PC-3 (cell line): ENCODE data around the gene RABL6. TPM values are rescaled to one million over a fixed set of nuclear protein-coding genes. Genes with fewer than 3 reads are reported as not detected.

Experiments used
- ATAC-seq: fragments of 200-7000 bp; cut with Tn5 transposase; 2 replicates; pipeline ENCODE4 v1.9.1; 2020; ENCODE audit warnings: mild to moderate bottlenecking, moderate library complexity
- BruUV-seq: library from RNA; stranded (reverse); fragments of 400-500 nt; replicated peaks from 2 replicates; lab custom pipeline; 2021; lab: Mats Ljungman, UMichigan
- CTCF ChIA-PET: fragments of 300-600 bp; sonication (Branson Sonifier 250); formaldehyde crosslinking; loops from one replicate; lab custom pipeline; 2022; ENCODE audit warnings: antibody characterized with exemption; lab: Charles Lee
- POLR2A ChIA-PET: fragments of 300-600 bp; sonication (Branson Sonifier 250); formaldehyde crosslinking; loops from one replicate; lab custom pipeline; 2022; ENCODE audit warnings: antibody characterized with exemption; ENCODE audit not compliant: unreplicated experiment; lab: Charles Lee
- DNase-seq: peaks from one replicate; pipeline ENCODE4 v3.0.0-alpha.2; 2015
- H2AFZ ChIP-seq: fragments of 300-600 bp; sonication (generic); 2 replicates; pipeline ENCODE4 v1.6.0; 2016; ENCODE audit warnings: antibody characterized with exemption, low read length
- H3F3A ChIP-seq: fragments of 300-600 bp; sonication (generic); one replicate; pipeline ENCODE4 v1.6.0; 2017; ENCODE audit warnings: antibody characterized with exemption, low read length, control low read depth, mild to moderate bottlenecking; ENCODE audit not compliant: unreplicated experiment
- H3K27ac ChIP-seq: fragments of 300-600 bp; sonication (generic); 2 replicates; pipeline ENCODE4 v1.5.1; 2016; ENCODE audit warnings: mild to moderate bottlenecking, low read length
- H3K27me3 ChIP-seq: fragments of 300-600 bp; sonication (generic); 2 replicates; pipeline ENCODE4 v1.6.1; 2016; ENCODE audit warnings: low read length, mixed read lengths
- H3K36me3 ChIP-seq: fragments of 300-600 bp; sonication (generic); 2 replicates; pipeline ENCODE4 v1.6.1; 2016; ENCODE audit warnings: low read depth, mixed run types, low read length, mixed read lengths
- H3K4me1 ChIP-seq: fragments of 300-600 bp; sonication (generic); 2 replicates; pipeline ENCODE4 v1.5.1; 2016; ENCODE audit warnings: low read length; ENCODE audit not compliant: insufficient read depth
- H3K4me2 ChIP-seq: fragments of 300-600 bp; sonication (generic); 2 replicates; pipeline ENCODE4 v1.6.0; 2016; ENCODE audit warnings: low read length
- H3K4me3 ChIP-seq: fragments of 300-600 bp; sonication (generic); 2 replicates; pipeline ENCODE4 v1.5.1; 2016; ENCODE audit warnings: mild to moderate bottlenecking, low read length, mixed read lengths
- H3K79me2 ChIP-seq: fragments of 300-600 bp; sonication (generic); 2 replicates; pipeline ENCODE4 v1.6.1; 2017; ENCODE audit warnings: low read length, mixed read lengths
- H3K9ac ChIP-seq: fragments of 300-600 bp; sonication (generic); 2 replicates; pipeline ENCODE4 v1.6.0; 2016; ENCODE audit warnings: mild to moderate bottlenecking, low read length
- H3K9me2 ChIP-seq: fragments of 300-600 bp; sonication (generic); replicated peaks from 2 replicates; pipeline ENCODE4 v1.6.1; 2016; ENCODE audit warnings: mixed run types, low read length, mixed read lengths
- H3K9me3 ChIP-seq: fragments of 300-600 bp; sonication (generic); 2 replicates; pipeline ENCODE4 v1.6.1; 2016; ENCODE audit warnings: low read length, mixed read lengths
- H4K20me1 ChIP-seq: fragments of 300-600 bp; sonication (generic); 2 replicates; pipeline ENCODE4 v1.6.1; 2016; ENCODE audit warnings: low read length, mixed read lengths
- EZH2 ChIP-seq: fragments of 300-600 bp; sonication (generic); IDR thresholded peaks from one replicate; pipeline ENCODE4 v1.6.1; 2017; ENCODE audit warnings: antibody characterized with exemption, mild to moderate bottlenecking, low read length; ENCODE audit not compliant: unreplicated experiment
- EZH2phosphoT487 ChIP-seq: fragments of 300-600 bp; sonication (generic); IDR thresholded peaks from 2 replicates; pipeline ENCODE4 v1.6.1; 2018; ENCODE audit warnings: mild to moderate bottlenecking, antibody characterized with exemption, low read length, borderline replicate concordance
- intact Hi-C: fragments of 100-400 bp; cut with micrococcal nuclease; formaldehyde crosslinking; loops from 2 replicates; pipeline ENCODE4 v1.9.0; 2023
- total RNA-seq: library from RNA; depleted of rRNA; stranded (reverse); fragments of >200 nt; gene quantifications from 2 replicates; pipeline ENCODE4 v1.2.3, GENCODE V29; 2014
- TF ChIP-seq, protein P1 (sequence below): fragments of 300-600 bp; sonication (generic); conservative IDR thresholded peaks from 2 replicates; pipeline ENCODE4 v1.5.1; 2017; ENCODE audit warnings: antibody characterized with exemption, low read depth, mild to moderate bottlenecking, low read length

RABL6 gene
- total RNA-seq, 1 experiment from 2014 or later: 84.3 TPM

DNA sequence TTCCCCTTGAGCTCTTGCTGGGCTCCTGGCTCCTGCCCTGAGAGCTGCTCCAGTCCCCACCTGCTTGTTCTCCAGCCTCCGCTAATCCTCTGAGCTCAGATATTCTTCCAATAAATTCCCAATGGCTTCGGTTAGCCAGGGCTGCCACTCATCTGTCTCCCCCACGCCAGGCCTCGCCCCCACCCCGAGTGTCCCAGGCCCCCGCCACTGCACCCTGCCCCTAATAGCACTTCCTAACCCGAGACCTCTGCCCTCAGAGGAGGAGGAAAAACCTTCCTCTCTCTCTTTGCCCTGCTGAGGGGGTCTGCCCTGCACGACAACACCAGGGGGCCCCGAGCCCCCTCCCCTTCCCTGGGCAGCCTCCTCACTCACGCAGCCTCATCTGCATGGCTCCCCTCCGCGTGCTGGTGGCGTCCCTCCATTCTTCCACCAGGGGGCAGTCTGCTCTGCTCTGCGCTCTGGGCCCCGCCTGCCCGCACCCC, 38.0 kb upstream of the RABL6 start:
- intact Hi-C loops: no loop called here
- Histone ChIP-seq H3K4me1 (peaks cover 3% of the 10 kb centered on the region; the same call in 1 of the 2 replicates), H2AFZ (no peak overlapping the region), H3K9me2 (no peaks in the 10 kb centered on the region), H3K9ac (no peak overlapping the region), H3K9me3 (no peaks in the 10 kb centered on the region), H3K27ac (no peak overlapping the region), H3K4me2 (no peak overlapping the region), H3K79me2 (no peaks in the 10 kb centered on the region), H3F3A (no peaks in the 10 kb centered on the region), H3K36me3 (no peaks in the 10 kb centered on the region), H3K4me3 (no peak overlapping the region), H4K20me1 (no peaks in the 10 kb centered on the region), H3K27me3 (no peaks in the 10 kb centered on the region; the same call in 1 of the 2 replicates)
- ATAC-seq: peak; percentile 51; the same call in 1 of the 2 replicates
- ChIA-PET CTCF (no interaction called here), POLR2A (no interaction called here)
- no TSS peak for BruUV-seq
- TF ChIP-seq, protein P1, sequence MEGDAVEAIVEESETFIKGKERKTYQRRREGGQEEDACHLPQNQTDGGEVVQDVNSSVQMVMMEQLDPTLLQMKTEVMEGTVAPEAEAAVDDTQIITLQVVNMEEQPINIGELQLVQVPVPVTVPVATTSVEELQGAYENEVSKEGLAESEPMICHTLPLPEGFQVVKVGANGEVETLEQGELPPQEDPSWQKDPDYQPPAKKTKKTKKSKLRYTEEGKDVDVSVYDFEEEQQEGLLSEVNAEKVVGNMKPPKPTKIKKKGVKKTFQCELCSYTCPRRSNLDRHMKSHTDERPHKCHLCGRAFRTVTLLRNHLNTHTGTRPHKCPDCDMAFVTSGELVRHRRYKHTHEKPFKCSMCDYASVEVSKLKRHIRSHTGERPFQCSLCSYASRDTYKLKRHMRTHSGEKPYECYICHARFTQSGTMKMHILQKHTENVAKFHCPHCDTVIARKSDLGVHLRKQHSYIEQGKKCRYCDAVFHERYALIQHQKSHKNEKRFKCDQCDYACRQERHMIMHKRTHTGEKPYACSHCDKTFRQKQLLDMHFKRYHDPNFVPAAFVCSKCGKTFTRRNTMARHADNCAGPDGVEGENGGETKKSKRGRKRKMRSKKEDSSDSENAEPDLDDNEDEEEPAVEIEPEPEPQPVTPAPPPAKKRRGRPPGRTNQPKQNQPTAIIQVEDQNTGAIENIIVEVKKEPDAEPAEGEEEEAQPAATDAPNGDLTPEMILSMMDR: peak; percentile 39
- no peak for TF ChIP-seq EZH2
- DNase-seq: peak; percentile 44

DNA sequence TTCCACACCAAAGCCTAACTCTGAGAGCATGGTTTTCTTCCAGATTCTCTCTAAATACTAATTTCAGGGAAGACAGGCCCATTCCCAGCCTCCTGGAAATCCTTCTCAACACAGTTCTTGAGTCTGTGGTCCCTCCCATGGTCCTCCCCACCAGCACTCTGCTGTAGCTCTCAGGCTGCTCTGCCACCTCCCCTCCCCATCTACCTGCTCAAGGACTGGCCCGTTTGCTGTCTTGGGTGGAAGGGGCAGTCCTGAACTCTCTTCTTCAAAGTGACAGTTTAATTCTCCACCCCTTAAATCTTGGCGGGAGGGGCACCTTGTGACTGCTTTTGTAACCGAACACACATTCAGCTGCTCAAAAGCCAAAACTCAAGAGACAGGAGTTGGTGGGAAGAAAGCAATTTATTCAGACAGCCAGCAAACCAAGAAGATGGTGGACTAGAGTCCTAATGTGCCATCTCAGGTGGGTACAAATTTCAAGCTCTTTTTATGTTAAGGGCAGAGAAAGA, 35.8 kb upstream of the RABL6 start:
- POLR2A ChIA-PET: no interaction called here
- Histone ChIP-seq H2AFZ (no peak overlapping the region), H4K20me1 (no peaks in the 10 kb centered on the region), H3K27ac (no peak overlapping the region), H3K9me2 (no peaks in the 10 kb centered on the region), H3K4me3 (no peak overlapping the region), H3K27me3 (no peaks in the 10 kb centered on the region; the same call in 1 of the 2 replicates), H3K79me2 (no peaks in the 10 kb centered on the region), H3K9ac (no peak overlapping the region), H3K4me2 (no peak overlapping the region), H3K36me3 (no peaks in the 10 kb centered on the region), H3K9me3 (no peaks in the 10 kb centered on the region), H3K4me1 (peaks cover 3% of the 10 kb centered on the region; the same call in 1 of the 2 replicates), H3F3A (no peaks in the 10 kb centered on the region)
- BruUV-seq: no TSS peak
- intact Hi-C loops: no loop called here
- ATAC-seq (no peak), DNase-seq (no peak)
- TF ChIP-seq EZH2 (no peak), EZH2phosphoT487 (no peak)
- TF ChIP-seq, protein P1: no peak
- CTCF ChIA-PET: no interaction called here

DNA sequence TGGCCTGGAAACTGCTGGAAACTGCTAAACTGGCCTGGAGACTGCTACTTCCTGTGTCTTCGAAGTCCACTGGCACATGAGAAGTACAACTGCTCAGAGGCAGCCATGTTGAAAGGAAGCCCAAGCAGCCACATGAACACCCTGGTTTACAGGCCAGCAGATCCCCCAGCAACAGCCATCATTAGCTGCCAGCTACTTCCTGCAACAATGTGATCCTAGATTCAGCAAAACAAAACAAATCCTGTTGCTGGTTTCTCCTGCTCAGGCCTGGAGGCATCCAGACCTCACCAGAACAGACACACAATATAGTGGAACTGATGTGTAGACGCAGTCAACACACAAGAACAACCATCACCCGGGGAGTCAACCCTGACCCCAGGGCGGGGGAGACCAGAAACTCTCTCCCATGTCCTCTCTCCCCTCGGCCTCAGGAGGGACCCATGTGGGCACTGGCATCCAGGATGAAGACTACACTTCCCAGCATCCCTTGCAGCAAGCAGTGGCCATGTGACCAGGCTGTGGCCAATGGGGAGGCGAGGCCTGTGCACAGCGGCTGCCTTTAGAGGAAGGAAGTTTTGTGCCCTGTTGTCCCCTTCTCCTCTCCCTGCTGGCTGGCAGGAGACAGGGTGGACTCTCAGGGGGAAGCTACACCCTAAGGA, 34.2 kb upstream of the RABL6 start:
- DNase-seq: peak; percentile 25
- no TSS peak for BruUV-seq
- H3K4me2 ChIP-seq: no peak overlapping the region
- no peak overlapping the region for H3K27ac ChIP-seq
- H3K9me2 ChIP-seq: no peaks in the 10 kb centered on the region
- no peak; the same call in 1 of the 2 replicates for ATAC-seq
- no peaks in the 10 kb centered on the region for H3K9me3 ChIP-seq
- no peaks in the 10 kb centered on the region for H3K79me2 ChIP-seq
- intact Hi-C loops: no loop called here
- no peaks in the 10 kb centered on the region for H3F3A ChIP-seq
- no peak overlapping the region for H3K9ac ChIP-seq
- no peaks in the 10 kb centered on the region; the same call in 1 of the 2 replicates for H3K4me1 ChIP-seq
- no peaks in the 10 kb centered on the region for H4K20me1 ChIP-seq
- no peak overlapping the region for H3K4me3 ChIP-seq
- CTCF ChIA-PET: no interaction called here
- no peak for TF ChIP-seq EZH2phosphoT487
- TF ChIP-seq, protein P1: no peak
- no peak for TF ChIP-seq EZH2
- no peaks in the 10 kb centered on the region for H3K36me3 ChIP-seq
- POLR2A ChIA-PET: no interaction called here
- H3K27me3 ChIP-seq: peaks cover 8% of the 10 kb centered on the region; the same call in 1 of the 2 replicates
- H2AFZ ChIP-seq: no peak overlapping the region
